ENCODE measurements around the gene GALM.
A peak's percentile ranks its signal among the peaks of the same experiment; 100 is the strongest.

The GALM gene

DNA sequence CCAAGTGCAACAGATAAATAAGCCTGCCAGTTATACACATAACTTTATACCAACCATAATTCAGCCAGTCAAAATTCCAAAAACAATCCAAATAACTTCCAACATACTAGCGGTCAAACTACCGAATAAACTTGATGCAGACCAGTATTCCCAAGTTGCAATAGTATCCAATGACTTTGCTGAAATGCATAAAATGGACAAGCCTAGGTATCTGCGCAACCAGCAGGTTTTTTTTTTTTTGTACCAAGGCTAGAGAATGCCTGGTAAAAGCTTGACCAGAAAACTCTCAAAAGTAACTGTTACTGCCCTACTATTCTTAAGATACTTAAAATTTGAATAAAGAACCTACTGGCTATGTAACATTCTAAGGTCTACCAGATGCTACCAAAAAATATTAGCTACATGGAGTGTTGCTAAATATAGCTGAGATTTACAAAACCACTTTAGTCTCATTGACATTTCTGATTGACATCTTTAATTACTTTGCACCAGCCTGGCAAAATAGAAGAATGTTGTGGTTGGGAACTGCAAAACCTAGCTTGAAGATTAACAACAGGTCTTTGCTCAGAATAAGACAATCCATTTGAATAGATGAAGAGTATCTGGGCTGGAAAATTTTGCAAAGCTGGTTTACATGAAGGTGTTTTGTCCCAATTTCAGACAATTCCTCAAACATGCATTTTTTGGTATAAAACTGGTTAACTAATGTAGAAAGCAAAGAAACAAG lies 77.9 kb downstream of the GALM start:
- Histone ChIP-seq H3K9ac (ENCODE audit: low read length) (no peak overlapping the region), H3F3A (ENCODE audit: insufficient read depth) (peaks cover 83% of the 10 kb centered on the region), H3K36me3 (ENCODE audit: low read length) (peaks cover 57% of the 10 kb centered on the region), H4K20me1 (ENCODE audit: low read depth, low read length) (peaks cover 55% of the 10 kb centered on the region), H3K4me3 (ENCODE audit: insufficient read depth, low read length, poor library complexity, severe bottlenecking) (no peak overlapping the region), H3K9me3 (ENCODE audit: insufficient read depth, low read length) (no peaks in the 10 kb centered on the region), H2AFZ (ENCODE audit: low read depth, low read length, severe bottlenecking) (no peak overlapping the region), H3K27me3 (ENCODE audit: low read length) (no peaks in the 10 kb centered on the region), H3K4me2 (ENCODE audit: low read depth, low read length, poor library complexity, severe bottlenecking) (no peak overlapping the region), H3K9me2 (replicated peaks; ENCODE audit: insufficient read depth, low read length) (no peaks in the 10 kb centered on the region), H3K27ac (ENCODE audit: low read depth, low read length) (no peak overlapping the region), H3K79me2 (ENCODE audit: insufficient read depth, low read length) (peaks cover 62% of the 10 kb centered on the region)
- TF ChIP-seq, protein P1, sequence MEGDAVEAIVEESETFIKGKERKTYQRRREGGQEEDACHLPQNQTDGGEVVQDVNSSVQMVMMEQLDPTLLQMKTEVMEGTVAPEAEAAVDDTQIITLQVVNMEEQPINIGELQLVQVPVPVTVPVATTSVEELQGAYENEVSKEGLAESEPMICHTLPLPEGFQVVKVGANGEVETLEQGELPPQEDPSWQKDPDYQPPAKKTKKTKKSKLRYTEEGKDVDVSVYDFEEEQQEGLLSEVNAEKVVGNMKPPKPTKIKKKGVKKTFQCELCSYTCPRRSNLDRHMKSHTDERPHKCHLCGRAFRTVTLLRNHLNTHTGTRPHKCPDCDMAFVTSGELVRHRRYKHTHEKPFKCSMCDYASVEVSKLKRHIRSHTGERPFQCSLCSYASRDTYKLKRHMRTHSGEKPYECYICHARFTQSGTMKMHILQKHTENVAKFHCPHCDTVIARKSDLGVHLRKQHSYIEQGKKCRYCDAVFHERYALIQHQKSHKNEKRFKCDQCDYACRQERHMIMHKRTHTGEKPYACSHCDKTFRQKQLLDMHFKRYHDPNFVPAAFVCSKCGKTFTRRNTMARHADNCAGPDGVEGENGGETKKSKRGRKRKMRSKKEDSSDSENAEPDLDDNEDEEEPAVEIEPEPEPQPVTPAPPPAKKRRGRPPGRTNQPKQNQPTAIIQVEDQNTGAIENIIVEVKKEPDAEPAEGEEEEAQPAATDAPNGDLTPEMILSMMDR (IDR thresholded peaks at IDR 0.05; ENCODE audit: insufficient read depth, low read length, poor library complexity, severe bottlenecking), result no peak
- TF ChIP-seq EZH2phosphoT487 (conservative IDR thresholded peaks at IDR 0.05; ENCODE audit: low read length), result no peak

DNA sequence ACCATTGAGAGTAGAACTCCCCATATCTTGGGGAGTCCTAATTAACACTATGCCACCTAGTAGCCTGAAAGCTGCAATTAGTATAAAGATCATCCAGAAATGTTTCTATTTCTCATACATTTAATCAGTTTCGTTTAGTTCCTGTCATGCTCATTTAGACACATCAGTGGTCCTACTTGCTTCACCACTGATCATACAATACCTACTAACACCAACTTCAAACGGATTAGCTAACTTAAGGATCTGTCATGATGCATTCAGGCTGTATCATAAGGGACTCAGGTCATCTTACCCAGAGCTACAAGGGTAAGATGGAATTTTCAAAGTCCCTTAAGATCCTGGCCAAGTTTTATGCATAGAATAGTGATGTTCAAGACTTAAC lies 78.5 kb downstream of the GALM start:
- Histone ChIP-seq H2AFZ (ENCODE audit: low read depth, low read length, severe bottlenecking) (no peak overlapping the region), H3K36me3 (ENCODE audit: low read length) (peaks cover 63% of the 10 kb centered on the region), H3K4me2 (ENCODE audit: low read depth, low read length, poor library complexity, severe bottlenecking) (no peak overlapping the region), H3K9me3 (ENCODE audit: insufficient read depth, low read length) (no peaks in the 10 kb centered on the region), H3K9me2 (replicated peaks; ENCODE audit: insufficient read depth, low read length) (no peaks in the 10 kb centered on the region), H3K4me3 (ENCODE audit: insufficient read depth, low read length, poor library complexity, severe bottlenecking) (no peak overlapping the region), H3K27ac (ENCODE audit: low read depth, low read length) (no peak overlapping the region), H4K20me1 (ENCODE audit: low read depth, low read length) (peaks cover 60% of the 10 kb centered on the region), H3F3A (ENCODE audit: insufficient read depth) (peaks cover 87% of the 10 kb centered on the region), H3K79me2 (ENCODE audit: insufficient read depth, low read length) (peaks cover 67% of the 10 kb centered on the region), H3K9ac (ENCODE audit: low read length) (no peak overlapping the region), H3K27me3 (ENCODE audit: low read length) (no peaks in the 10 kb centered on the region)
- TF ChIP-seq EZH2phosphoT487 (conservative IDR thresholded peaks at IDR 0.05; ENCODE audit: low read length), result no peak

DNA sequence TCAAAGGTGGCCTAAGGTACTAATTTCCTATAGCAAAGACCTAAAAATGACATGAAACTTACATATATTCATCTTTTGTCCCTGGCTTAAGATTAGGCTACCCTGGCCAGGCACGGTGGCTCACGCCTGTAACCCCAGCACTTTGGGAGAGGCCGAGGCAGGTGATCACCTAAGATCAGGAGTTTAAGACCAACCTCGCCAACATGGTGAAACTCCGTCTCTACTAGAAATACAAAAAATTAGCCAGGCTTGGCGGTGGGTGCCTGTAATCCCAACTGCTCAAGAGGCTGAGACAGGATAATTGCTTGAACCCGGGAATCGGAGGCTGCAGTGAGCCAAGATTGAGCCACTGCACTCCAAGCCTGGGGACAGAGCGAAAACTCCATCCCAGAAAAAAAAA lies 79.4 kb downstream of the GALM start:
- Histone ChIP-seq H3K9me3 (ENCODE audit: insufficient read depth, low read length) (no peaks in the 10 kb centered on the region), H3F3A (ENCODE audit: insufficient read depth) (peaks cover 91% of the 10 kb centered on the region), H3K36me3 (ENCODE audit: low read length) (peaks cover 71% of the 10 kb centered on the region), H3K4me2 (ENCODE audit: low read depth, low read length, poor library complexity, severe bottlenecking) (no peak overlapping the region), H3K9me2 (replicated peaks; ENCODE audit: insufficient read depth, low read length) (no peaks in the 10 kb centered on the region), H3K9ac (ENCODE audit: low read length) (no peak overlapping the region), H3K79me2 (ENCODE audit: insufficient read depth, low read length) (peaks cover 70% of the 10 kb centered on the region), H3K4me3 (ENCODE audit: insufficient read depth, low read length, poor library complexity, severe bottlenecking) (no peak overlapping the region), H2AFZ (ENCODE audit: low read depth, low read length, severe bottlenecking) (no peak overlapping the region), H3K27me3 (ENCODE audit: low read length) (no peaks in the 10 kb centered on the region), H3K27ac (ENCODE audit: low read depth, low read length) (no peak overlapping the region), H4K20me1 (ENCODE audit: low read depth, low read length) (peaks cover 68% of the 10 kb centered on the region)
- TF ChIP-seq, protein P1 (IDR thresholded peaks at IDR 0.05; ENCODE audit: insufficient read depth, low read length, poor library complexity, severe bottlenecking), result no peak
- no peak for TF ChIP-seq EZH2phosphoT487 (conservative IDR thresholded peaks at IDR 0.05; ENCODE audit: low read length)

DNA sequence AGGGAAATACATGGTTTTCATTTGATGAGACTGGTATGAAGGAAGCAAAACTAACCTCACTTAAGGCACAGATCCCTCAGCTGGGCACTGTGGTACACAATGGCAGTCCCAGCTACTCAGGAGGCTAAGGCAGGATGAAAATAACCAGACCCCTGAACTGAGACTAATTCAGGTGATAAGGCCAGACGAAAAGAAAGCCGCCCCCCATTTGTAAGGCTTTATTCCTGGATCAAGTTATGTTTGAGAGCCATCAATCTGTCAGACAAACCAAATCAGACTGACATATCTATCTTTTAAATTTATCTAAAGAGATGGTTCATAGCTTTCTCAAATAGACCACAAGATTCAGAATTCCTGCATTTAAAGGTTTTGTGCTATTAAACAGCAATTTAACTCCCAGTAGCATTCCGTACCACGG lies 81.1 kb downstream of the GALM start:
- Histone ChIP-seq H3K27ac (ENCODE audit: low read depth, low read length) (no peak overlapping the region), H3K4me2 (ENCODE audit: low read depth, low read length, poor library complexity, severe bottlenecking) (peak overlapping the region; percentile 3), H2AFZ (ENCODE audit: low read depth, low read length, severe bottlenecking) (no peak overlapping the region), H3K9me2 (replicated peaks; ENCODE audit: insufficient read depth, low read length) (no peaks in the 10 kb centered on the region), H3K79me2 (ENCODE audit: insufficient read depth, low read length) (peaks cover 80% of the 10 kb centered on the region), H4K20me1 (ENCODE audit: low read depth, low read length) (peaks cover 68% of the 10 kb centered on the region), H3F3A (ENCODE audit: insufficient read depth) (peaks cover 78% of the 10 kb centered on the region), H3K9me3 (ENCODE audit: insufficient read depth, low read length) (no peaks in the 10 kb centered on the region), H3K27me3 (ENCODE audit: low read length) (no peaks in the 10 kb centered on the region), H3K36me3 (ENCODE audit: low read length) (peaks cover 71% of the 10 kb centered on the region), H3K9ac (ENCODE audit: low read length) (no peak overlapping the region), H3K4me3 (ENCODE audit: insufficient read depth, low read length, poor library complexity, severe bottlenecking) (no peak overlapping the region)
- TF ChIP-seq EZH2phosphoT487 (conservative IDR thresholded peaks at IDR 0.05; ENCODE audit: low read length), result no peak
- TF ChIP-seq, protein P1 (IDR thresholded peaks at IDR 0.05; ENCODE audit: insufficient read depth, low read length, poor library complexity, severe bottlenecking), result no peak

Measured in SU-DHL-6 (cell line).